Smooth muscle cell (in vitro differentiated cells): ENCODE measurements around the gene PRKAR1A. TPM values are rescaled to one million over a fixed set of nuclear protein-coding genes. Genes with fewer than 3 reads are reported as not detected.

Experiments used
- DNase-seq: peaks from one replicate; lab custom pipeline; 2025; ENCODE audit not compliant: unreplicated experiment; lab: John Stamatoyannopoulos, UW
- H2AFZ ChIP-seq: fragments of 200-600 bp; sonication (generic); 2 replicates; pipeline ENCODE4 v1.6.0; 2016; ENCODE audit warnings: antibody characterized with exemption, low read depth, mild to moderate bottlenecking
- H3F3A ChIP-seq: fragments of 200-600 bp; sonication (generic); 2 replicates; pipeline ENCODE4 v1.6.0; 2017; ENCODE audit warnings: antibody characterized with exemption, low read depth
- H3K27ac ChIP-seq: fragments of 200-600 bp; sonication (generic); 2 replicates; pipeline ENCODE4 v1.5.1; 2016; ENCODE audit warnings: low read depth, mild to moderate bottlenecking
- H3K27me3 ChIP-seq: fragments of 200-600 bp; sonication (generic); 2 replicates; pipeline ENCODE4 v1.6.1; 2016; ENCODE audit warnings: low read depth, mild to moderate bottlenecking
- H3K36me3 ChIP-seq: fragments of 200-600 bp; sonication (generic); 2 replicates; pipeline ENCODE4 v1.5.1; 2016; ENCODE audit warnings: low read depth
- H3K4me1 ChIP-seq: fragments of 200-600 bp; sonication (generic); 2 replicates; pipeline ENCODE4 v1.5.1; 2016; ENCODE audit warnings: low read depth
- H3K4me2 ChIP-seq: fragments of 200-600 bp; sonication (generic); 2 replicates; pipeline ENCODE4 v1.6.0; 2016; ENCODE audit warnings: mild to moderate bottlenecking
- H3K4me3 ChIP-seq: fragments of 200-600 bp; sonication (generic); 2 replicates; pipeline ENCODE4 v1.5.1; 2016; ENCODE audit warnings: mild to moderate bottlenecking
- H3K79me2 ChIP-seq: fragments of 200-600 bp; sonication (generic); 2 replicates; pipeline ENCODE4 v1.6.0; 2016; ENCODE audit warnings: low read depth, mild to moderate bottlenecking
- H3K9ac ChIP-seq: fragments of 200-600 bp; sonication (generic); 2 replicates; pipeline ENCODE4 v1.6.0; 2016; ENCODE audit warnings: low read depth
- H3K9me3 ChIP-seq: fragments of 200-600 bp; sonication (generic); replicated peaks from 2 replicates; pipeline ENCODE4 v1.5.1; 2016; ENCODE audit warnings: low read depth
- H4K20me1 ChIP-seq: fragments of 200-600 bp; sonication (generic); 2 replicates; pipeline ENCODE4 v1.6.0; 2016; ENCODE audit warnings: low read depth
- WGBS: methylation state at CpG from one replicate; pipeline ENCODE4 v1.1.7; 2016; ENCODE audit warnings: low lambda C conversion rate; 5-methylcytosine and 5-hydroxymethylcytosine counted together
- polyA plus RNA-seq: library from polyadenylated mRNA; unstranded; fragments of >200 nt; fragmentation: Nextera tagmentation; extraction: Ambion mirVana; gene quantifications from 2 replicates; pipeline ENCODE4 v1.2.1, GENCODE V29; 2016
- total RNA-seq: library from RNA; depleted of rRNA; stranded (reverse); fragments of >200 nt; gene quantifications from 2 replicates; pipeline ENCODE4 v1.2.3, GENCODE V29; 2014
- TF ChIP-seq, protein P1 (sequence below): fragments of 200-600 bp; sonication (generic); IDR thresholded peaks from 2 replicates; pipeline ENCODE4 v1.5.1; 2017; ENCODE audit warnings: borderline replicate concordance, mild to moderate bottlenecking, antibody characterized with exemption; ENCODE audit not compliant: insufficient read depth, poor library complexity, severe bottlenecking

The PRKAR1A gene
- total and polyA plus RNA-seq, 2 experiments from 2014 or later, result 302 to 340 TPM

DNA sequence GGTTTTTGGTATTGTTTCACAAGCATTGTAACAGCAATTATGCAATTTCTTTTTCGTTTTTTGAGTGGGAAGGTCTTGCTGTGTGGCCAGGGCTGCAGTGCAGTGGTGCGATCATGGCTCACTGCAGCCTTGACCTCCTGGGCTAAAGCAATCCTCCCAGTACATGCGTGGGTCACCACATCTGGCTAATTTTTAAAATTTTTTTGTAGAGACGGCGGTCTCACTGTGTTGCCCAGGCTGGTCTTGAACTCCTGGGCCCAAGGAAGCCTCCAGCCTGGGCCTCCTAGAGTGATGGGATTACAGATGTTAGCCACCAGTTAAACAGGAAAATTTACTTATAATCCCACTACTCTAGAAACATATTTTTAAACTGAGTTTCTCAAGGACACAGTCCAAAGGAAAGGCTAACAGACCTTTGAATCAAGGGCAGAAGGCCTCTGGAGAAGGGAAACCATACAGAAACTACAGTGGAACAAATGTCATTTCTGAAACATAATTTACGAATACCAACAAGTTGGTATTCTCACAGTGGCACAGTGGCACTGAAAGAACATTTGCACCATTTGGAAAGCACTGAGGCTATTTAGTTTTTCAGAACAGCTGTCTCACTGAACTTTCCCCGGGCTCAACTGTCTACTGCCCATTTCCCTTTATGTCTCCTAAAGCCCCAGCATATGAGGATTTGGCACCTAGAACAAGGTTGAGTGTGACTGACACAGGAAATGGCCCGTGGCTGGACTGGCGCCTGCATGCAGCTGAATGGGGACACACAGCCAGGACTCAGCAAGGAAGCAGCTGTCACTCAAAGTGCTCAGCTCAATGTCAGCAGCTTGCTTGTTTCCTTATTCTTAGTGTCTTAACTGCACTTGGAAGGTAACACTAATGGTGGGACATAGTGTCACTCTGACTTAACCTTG lies 2.8 kb upstream of the PRKAR1A start:
- H3K36me3 ChIP-seq, result no peaks in the 10 kb centered on the region
- no peak overlapping the region for H2AFZ ChIP-seq
- 85% methylated on average over 9 of the region's 9 CpGs for WGBS

DNA sequence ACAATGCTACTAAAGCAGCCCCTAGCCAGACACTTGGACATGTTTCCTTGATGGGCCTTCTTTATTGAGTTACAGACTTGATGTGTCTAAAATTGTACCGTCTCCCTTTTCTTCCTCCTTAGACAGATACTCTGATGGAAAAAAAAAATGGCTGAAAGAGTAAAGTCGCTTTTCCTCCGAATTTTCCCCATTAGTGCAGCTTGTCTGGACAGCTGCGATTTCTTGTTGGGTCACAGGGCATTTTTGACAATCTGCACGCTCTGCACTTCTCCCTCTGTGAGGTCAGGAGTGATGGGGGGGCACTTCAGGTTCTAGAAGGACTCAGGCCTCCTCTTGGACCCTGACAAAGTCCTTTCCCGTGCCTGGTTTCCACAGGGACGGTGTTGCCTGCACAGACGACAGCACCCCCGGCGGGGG lies 968 bp upstream of the PRKAR1A start:
- no peak for DNase-seq
- Histone ChIP-seq H3K4me3 (peak overlapping the region; percentile 68), H2AFZ (peak overlapping the region; percentile 91), H3K27ac (peak overlapping the region; percentile 99), H3K79me2 (peaks cover 38% of the 10 kb centered on the region), H3K27me3 (no peaks in the 10 kb centered on the region), H3K4me2 (peak overlapping the region; percentile 90), H4K20me1 (peaks cover 34% of the 10 kb centered on the region), H3K4me1 (peaks cover 24% of the 10 kb centered on the region), H3K36me3 (peaks cover 6% of the 10 kb centered on the region), H3F3A (peaks cover 26% of the 10 kb centered on the region), H3K9ac (peak overlapping the region; percentile 99), H3K9me3 (no peaks in the 10 kb centered on the region)
- TF ChIP-seq, protein P1, sequence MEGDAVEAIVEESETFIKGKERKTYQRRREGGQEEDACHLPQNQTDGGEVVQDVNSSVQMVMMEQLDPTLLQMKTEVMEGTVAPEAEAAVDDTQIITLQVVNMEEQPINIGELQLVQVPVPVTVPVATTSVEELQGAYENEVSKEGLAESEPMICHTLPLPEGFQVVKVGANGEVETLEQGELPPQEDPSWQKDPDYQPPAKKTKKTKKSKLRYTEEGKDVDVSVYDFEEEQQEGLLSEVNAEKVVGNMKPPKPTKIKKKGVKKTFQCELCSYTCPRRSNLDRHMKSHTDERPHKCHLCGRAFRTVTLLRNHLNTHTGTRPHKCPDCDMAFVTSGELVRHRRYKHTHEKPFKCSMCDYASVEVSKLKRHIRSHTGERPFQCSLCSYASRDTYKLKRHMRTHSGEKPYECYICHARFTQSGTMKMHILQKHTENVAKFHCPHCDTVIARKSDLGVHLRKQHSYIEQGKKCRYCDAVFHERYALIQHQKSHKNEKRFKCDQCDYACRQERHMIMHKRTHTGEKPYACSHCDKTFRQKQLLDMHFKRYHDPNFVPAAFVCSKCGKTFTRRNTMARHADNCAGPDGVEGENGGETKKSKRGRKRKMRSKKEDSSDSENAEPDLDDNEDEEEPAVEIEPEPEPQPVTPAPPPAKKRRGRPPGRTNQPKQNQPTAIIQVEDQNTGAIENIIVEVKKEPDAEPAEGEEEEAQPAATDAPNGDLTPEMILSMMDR, result no peak
- 8% methylated on average over 10 of the region's 10 CpGs for WGBS

More for the DNA sequence above, 2.8 kb upstream of the PRKAR1A start:
- Histone ChIP-seq H3F3A (peaks cover 26% of the 10 kb centered on the region), H3K27me3 (no peaks in the 10 kb centered on the region), H3K27ac (no peak overlapping the region), H3K9ac (no peak overlapping the region), H3K4me3 (no peak overlapping the region), H3K4me2 (no peak overlapping the region), H3K4me1 (peaks cover 21% of the 10 kb centered on the region), H3K9me3 (no peaks in the 10 kb centered on the region), H4K20me1 (peaks cover 16% of the 10 kb centered on the region), H3K79me2 (peaks cover 20% of the 10 kb centered on the region)
- no peak for DNase-seq
- TF ChIP-seq, protein P1, result no peak

DNA sequence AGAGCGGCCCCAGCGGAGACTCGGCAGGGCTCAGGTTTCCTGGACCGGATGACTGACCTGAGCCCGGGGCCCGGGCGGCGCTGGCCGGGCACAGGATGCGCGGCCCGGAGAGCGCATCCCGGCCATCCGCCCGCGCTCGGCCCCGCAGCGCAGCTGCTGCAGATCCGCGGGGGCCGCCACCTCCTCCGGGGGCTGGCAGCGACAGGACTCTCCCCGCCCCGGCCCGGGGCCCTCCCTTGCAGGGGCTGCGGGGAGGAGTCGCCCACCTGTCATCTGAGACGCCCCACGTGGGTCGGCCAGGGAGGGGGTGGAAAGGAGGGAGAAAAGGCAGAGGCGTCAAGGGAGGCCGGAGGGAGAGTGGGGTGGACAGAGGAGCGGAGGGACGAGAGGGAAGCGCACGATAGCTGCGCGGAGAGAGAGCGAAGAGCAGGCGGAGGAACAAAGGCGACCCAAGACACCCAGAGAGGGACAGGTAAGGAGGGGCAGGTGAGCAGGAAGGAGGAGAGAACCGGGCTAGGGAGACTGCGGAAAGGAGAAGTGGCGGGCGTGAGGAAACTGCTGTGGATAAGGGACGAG lies 471 bp upstream of the PRKAR1A start:
- Histone ChIP-seq H4K20me1 (peaks cover 39% of the 10 kb centered on the region), H3K79me2 (peaks cover 43% of the 10 kb centered on the region), H3K27me3 (no peaks in the 10 kb centered on the region), H3F3A (peaks cover 26% of the 10 kb centered on the region), H2AFZ (peak overlapping the region; percentile 91), H3K36me3 (peaks cover 10% of the 10 kb centered on the region), H3K9me3 (no peaks in the 10 kb centered on the region), H3K9ac (peak overlapping the region; percentile 99), H3K27ac (peak overlapping the region; percentile 99), H3K4me1 (peaks cover 24% of the 10 kb centered on the region), H3K4me3 (peak overlapping the region; percentile 68), H3K4me2 (peak overlapping the region; percentile 90)
- TF ChIP-seq, protein P1, result no peak
- peak; percentile 81 for DNase-seq
- WGBS, result 1% methylated on average over 29 of the region's 49 CpGs
